ENCODE data around the gene CLDN19.
"Not testable (repeated sequence)": the region's sequence is repeated elsewhere in the genome, so short reads cannot be mapped to it uniquely, and the experiment has no call there.

Gene CLDN19

DNA sequence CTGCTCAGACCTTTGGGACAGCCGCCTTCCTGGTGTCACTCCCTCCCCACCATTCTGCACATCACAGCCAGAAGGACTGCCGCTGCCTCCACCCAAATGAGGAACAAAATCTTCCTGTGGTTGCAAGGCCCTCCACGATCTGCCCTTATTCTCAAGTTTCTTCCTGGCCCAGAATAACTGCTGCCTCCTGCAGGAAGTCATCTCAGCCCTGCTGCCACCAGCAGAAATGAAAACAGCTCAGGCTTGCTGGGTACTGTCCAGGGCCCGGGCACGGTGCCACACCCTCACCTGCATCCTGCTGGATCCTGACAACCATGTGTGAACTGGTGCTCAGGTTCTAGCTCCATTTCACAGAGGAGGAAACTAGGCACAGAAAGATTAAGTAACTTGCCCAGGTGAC, 2.8 kb downstream of the CLDN19 start:
- DNase-seq: no peak

DNA sequence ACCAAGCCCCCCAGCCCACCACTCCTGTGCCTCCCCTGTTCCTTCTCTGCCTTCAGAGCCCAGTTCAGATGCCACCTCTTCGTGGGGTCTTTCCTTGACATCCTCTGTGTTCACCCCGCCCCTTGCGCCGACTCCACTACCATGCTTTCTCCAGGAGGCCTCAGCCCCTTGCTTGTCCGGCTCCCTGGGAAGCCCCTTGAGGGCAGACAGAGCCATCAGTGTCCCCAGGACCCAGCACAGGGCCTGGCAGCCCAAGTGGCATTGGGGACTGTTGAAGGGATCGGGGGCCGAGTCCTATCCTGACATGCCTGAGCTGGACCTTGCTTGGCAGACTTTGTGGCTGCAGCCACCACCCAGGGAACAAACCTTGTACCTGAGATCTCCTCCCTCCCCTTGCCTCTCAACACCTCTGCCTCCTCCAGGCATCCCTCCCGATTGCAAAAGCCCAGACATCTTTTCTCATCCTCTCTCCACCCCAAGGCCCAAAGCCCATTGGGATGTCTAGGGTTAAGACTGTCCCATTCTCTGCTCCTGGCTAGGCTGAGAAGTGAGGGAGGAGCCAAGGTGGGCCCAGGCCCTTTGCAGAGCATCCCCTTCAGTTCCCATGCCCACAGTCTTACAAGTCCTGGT, 3.4 kb downstream of the CLDN19 start:
- no peak for DNase-seq

GRCh38 chr1:42736152-42736551, 3.9 kb downstream of the CLDN19 start:
- DNase-seq: no peak

GRCh38 chr1:42735477-42736105, 4.4 kb downstream of the CLDN19 start:
- no peak for DNase-seq

DNA sequence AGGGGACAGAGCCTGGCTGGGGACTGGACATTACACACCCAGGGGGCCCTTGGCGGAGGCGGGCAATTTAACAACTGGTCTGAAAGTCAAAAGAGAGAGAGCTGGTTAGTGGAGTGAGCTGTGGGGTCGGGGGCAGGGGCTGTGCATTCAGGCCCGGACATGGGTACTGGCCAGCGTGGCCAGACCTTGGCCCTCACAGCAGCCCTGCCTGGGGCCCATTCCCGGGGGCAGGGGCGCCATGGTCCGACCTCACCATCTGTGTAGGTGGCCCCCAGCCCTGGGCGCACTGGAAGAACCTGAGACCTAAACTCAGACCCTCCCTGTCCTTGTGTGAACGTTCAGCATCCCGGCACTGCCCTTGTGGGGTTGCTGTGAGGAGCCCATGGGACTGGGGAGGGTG, 5.0 kb downstream of the CLDN19 start:
- no peak for DNase-seq

DNA sequence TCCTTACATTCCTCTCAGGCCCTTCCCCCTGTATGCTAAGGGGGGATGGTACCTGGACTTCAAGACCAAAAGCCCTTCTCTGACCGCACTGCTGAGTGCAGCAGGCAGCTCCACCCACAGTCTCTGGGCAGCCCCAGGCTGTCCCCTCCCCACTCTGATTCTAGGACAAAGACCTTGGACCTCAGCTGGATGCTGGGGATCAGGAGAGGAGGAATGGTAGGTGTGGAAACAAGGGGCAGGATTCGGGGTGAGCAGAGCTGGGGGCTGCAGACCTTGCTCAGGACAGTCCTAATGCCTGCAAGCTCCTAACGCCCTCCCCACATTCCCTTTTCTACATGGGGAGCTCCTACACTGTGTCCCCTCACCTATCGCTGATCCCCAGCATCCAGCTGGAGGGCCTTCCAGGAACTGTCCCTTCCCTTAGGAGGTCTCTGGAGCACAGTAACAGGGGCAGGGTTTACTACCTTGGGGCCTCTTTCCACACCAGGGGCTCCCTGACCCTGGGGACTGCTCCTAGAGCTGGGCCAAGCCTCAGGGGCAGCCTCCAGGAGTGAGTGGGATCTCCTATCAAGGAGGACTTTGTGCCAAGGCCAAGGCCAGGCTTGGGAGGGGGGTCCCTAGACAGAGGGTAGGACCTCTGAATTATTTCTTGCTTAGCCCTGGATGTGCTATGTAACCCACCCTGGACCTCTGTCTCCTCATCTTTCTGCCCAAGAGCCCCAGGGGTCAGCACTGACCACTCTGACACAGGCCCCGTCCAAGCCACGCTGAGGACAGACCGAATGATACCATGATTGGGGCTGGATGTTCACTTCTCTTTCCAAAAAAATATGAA, 5.6 kb downstream of the CLDN19 start:
- DNase-seq: no peak

DNA sequence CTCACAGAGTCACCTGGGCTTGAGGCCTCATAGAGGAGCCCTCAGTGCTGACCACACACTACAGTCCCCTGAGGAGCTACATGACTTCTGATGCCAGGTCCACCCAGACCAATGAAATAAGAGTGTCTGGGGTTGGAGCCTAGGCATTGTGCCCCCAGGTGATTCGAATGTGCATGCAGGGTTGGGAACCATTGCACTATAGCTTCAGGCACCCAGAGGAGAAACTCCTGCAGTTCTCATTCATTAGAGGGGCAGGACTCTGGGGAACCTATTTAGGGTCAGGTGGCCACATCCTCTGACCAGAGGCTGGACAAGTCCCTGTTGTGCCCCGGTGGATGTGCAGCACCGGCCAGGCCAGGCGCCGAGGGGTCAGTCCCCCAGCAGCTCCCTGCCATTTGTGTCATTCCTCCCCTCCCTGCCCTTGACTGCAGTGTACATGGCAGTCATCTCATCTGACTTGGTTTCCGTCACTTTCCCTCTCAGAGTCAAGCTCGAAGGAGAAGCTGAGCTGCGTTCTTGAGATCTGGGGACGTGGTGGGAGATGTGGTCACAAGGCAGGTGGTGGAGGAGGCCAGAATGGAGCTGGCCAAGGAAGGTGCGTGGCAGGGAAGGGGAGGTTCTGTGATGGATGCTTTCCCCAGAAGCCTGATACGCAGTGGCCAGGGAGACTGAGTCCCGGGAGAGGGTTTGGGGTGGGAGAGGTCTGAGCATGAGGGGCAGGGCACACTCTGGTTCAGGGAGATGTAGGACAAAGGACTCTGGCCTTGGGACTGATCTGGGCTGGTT, 6.4 kb downstream of the CLDN19 start:
- no peak for DNase-seq

DNA sequence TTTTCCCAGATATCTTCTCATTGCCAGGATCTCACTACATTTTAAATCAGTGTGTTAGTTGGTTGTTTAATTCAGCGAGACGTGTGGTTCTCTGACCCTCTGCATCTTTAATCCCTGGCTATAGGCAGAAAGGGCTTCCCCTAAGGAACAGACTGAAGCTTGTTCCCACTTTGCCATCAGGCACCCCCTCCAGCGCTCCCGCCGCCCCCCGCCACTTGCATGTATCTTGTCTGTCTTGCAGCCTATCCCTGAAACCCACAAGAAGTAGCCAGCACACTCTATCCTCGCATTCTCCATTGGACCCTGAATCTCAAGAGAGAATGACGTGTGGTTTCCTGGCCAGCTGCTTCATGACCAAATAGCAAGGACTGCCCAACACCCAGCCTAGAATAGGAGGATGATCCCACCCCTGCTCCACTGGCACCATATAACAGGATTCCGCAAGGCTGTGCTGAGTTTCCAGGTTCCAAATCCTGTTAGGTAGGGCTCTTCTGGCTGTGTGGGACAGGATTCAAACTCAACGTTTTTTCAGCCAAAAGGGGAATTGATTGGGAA, 7.8 kb downstream of the CLDN19 start:
- DNase-seq: no peak

- no peak for DNase-seq
These were observed 8.5 kb downstream of the CLDN19 start for GRCh38 chr1:42731585-42731984.

GRCh38 chr1:42730988-42731387, 9.0 kb downstream of the CLDN19 start:
- no peak for DNase-seq

DNA sequence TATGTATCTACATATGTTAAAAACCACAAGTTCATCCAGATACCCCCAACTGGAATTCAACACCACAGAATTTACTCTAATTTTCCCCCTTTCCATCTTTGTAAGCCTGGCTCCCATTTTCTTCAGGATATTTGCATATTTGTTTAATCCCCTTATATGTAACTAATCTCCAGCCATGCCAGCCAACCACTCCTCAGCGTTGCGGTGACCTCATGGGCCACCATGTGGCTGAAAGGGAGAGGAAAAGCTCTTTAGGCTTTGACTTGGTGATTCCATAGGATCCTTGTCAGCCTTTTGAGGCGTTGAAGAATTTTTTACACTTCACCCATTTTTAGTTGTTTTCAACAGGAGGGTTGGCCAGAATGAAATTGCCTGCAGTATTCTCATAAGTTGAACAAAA, 10.0 kb downstream of the CLDN19 start:
- DNase-seq: no peak

GRCh38 chr1:42725820-42726219, 14.2 kb downstream of the CLDN19 start:
- DNase-seq: not testable (repeated sequence)

DNA sequence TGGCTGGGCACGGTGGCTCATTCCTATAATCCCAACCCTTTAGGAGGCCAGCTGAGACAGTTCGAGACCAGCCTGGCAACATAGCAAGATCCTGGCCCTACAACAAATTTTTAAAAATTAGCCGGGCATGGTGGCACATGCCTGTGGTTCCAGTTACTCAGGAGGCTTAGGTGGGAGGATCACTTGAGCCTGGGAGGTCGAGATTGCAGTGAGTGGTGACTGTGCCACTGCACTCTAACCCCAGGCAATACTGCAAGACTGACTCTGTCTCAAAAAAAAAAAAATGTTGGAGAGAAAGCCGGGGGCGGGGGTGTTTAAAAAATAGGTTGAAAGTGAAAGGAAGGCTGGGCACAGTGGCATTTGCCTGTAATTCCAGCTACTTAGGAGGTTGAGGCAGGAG, 16.5 kb downstream of the CLDN19 start:
- DNase-seq: no peak

DNA sequence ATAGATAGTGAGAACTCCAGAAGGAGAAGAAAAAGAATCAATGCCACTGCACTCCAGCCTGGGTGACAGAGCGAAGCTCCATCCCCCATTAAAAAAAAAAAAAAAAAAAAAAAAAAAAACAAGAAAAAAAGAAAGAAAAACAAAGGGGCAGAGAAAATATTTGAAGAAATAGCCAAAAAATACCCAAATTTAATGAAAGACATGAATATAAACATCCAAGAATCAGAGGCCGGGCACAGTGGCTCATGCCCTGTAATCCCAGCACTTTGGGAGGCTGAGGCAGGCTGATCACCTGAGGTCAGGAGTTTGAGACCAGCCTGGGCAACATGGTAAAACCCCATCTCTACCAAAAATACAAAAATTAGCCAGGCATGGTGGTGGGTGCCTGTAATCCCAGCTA, 17.6 kb downstream of the CLDN19 start:
- not testable (repeated sequence) for DNase-seq

DNA sequence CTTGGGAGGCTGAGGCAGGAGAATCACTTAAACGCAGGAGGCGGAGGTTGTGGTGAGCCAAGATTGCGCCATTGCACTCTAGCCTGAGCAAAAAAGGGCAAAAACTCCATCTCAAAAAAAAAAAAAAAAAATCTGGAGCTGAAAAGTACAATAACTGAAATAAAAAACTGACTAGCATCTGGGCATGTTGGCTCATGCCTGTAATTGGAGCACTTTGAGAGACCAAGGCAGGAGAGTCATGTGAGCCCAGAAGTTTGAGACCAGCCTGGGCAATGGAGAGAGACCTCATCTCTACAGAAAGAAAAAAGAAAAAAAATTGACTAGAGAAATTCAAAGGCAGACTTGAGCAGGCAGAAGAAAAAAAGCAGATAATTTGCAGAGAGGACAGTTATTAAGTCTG, 18.1 kb downstream of the CLDN19 start:
- no peak for DNase-seq

GRCh38 chr1:42720868-42721267, 19.2 kb downstream of the CLDN19 start:
- no peak for DNase-seq

- DNase-seq: not testable (repeated sequence)
These were observed 25.6 kb downstream of the CLDN19 start for GRCh38 chr1:42714441-42714840.

DNA sequence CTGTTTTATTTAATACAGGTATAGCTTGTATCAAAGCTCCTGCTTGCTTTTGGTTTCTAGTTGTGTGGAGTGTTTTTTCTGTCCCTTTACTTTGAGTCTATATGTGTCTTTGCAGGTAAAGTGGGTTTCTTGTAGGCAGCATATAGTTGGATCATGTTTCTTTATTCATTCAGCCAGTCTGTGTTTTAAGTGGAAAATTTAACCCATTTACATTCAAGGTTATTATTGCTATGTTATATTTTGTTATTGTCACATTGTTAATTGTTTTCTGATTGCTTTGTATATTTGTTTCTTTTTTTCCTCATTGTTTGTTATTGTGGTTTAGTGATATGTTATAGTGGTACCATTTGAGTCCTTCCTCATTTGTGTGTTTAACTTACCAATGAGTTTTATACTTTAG, 26.7 kb downstream of the CLDN19 start:
- DNase-seq: no peak

DNA sequence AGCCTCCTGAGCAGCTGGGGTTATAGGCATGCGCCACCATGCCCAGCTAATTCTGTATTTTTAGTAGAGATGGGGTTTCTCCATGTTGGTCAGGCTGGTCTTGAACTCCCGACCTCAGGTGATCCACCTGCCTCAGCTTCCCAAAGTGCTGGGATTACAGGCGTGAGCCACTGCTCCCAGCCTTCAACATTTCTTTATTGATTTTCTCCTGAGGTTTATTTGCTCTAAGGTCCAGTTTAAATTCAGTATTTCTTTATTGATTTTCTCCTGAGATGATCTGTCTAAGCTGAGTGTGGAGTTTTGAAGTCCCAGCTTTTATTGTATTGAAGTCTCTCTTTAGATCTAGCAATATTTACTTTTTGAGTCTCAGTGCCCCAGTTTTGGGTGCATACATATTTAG, 27.2 kb downstream of the CLDN19 start:
- not testable (repeated sequence) for DNase-seq

GRCh38 chr1:42703888-42704464, 36.1 kb downstream of the CLDN19 start:
- no peak for DNase-seq

DNA sequence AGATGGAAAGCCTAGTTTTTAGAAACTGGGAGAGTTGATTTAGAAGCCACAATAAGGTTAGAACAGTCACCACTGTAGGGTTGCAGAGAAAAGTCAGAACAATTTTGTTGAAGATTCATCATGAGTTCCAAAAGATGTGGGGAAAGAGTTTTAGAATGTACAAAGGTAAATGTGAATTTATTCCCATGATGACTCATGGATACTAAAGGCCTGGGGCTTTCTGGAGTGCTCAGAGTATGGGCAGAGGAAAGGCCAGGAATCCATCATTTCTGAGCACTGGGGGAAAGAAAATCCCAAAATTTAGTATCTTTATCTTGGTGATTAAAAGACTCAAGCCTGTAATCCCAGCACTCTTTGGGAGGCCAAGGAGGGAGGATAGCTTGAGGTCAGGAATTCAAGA, 40.0 kb downstream of the CLDN19 start:
- DNase-seq: no peak

- DNase-seq: no peak
These were observed 41.8 kb downstream of the CLDN19 start for GRCh38 chr1:42698081-42698813.

Data from activated CD4-positive, alpha-beta T cell treated with anti-CD3 and anti-CD28 coated beads, Interleukin-2, amount 50 U/mL, for 1 hour (primary cell).